TTC549 (cell line): Measurements from ENCODE around the gene MEIS2.

Source experiments
- FAIRE-seq: peaks from 2 replicates; lab custom pipeline; 2012; peaks lifted over from hg19 to GRCh38; lab: Jason Lieb, UNC

Gene MEIS2

GRCh38 chr15:37100109-37100965 is at the start of gene MEIS2:
Gene MEIS2, minus strand, starts transcription at chr15:37100549. Its CDS starts 1,083 bp downstream, at chr15:37099466.
- FAIRE-seq = no peak

- no peak for FAIRE-seq
Measured at GRCh38 chr15:37149146-37149545, 48.8 kb upstream of the MEIS2 start.

GRCh38 chr15:37148714-37149113 is 48.4 kb upstream of the MEIS2 start:
- FAIRE-seq = no peak

- FAIRE-seq = no peak
Measured at GRCh38 chr15:37143351-37143750, 43.0 kb upstream of the MEIS2 start.

- no peak for FAIRE-seq
Measured at GRCh38 chr15:37142371-37142770, 42.0 kb upstream of the MEIS2 start.

GRCh38 chr15:37140531-37141058 is 40.2 kb upstream of the MEIS2 start:
- no peak for FAIRE-seq

GRCh38 chr15:37138591-37139215 is 38.4 kb upstream of the MEIS2 start:
- no peak for FAIRE-seq

GRCh38 chr15:37137221-37137620 is 36.9 kb upstream of the MEIS2 start:
- FAIRE-seq = no peak

GRCh38 chr15:37136666-37137065 is 36.3 kb upstream of the MEIS2 start:
- FAIRE-seq = peak; percentile 11

- FAIRE-seq = no peak
Measured at GRCh38 chr15:37135225-37135624, 34.9 kb upstream of the MEIS2 start.

- peak; percentile 68 for FAIRE-seq
Measured at GRCh38 chr15:37134699-37135131, 34.4 kb upstream of the MEIS2 start.

- FAIRE-seq = no peak
Measured at GRCh38 chr15:37134244-37134643, 33.9 kb upstream of the MEIS2 start.

- peak; percentile 95 for FAIRE-seq
Measured at GRCh38 chr15:37133602-37134001, 33.3 kb upstream of the MEIS2 start.

GRCh38 chr15:37132826-37133417 is 32.6 kb upstream of the MEIS2 start:
- FAIRE-seq = peak; percentile 39

GRCh38 chr15:37131621-37132020 is 31.3 kb upstream of the MEIS2 start:
- FAIRE-seq = peak; percentile 55

- no peak for FAIRE-seq
Measured at GRCh38 chr15:37130356-37130755, 30.0 kb upstream of the MEIS2 start.

GRCh38 chr15:37125143-37125542 is 24.8 kb upstream of the MEIS2 start:
- FAIRE-seq = peak; percentile 80

GRCh38 chr15:37124331-37124730 is 24.0 kb upstream of the MEIS2 start:
- no peak for FAIRE-seq

GRCh38 chr15:37122703-37123102 is 22.4 kb upstream of the MEIS2 start:
- FAIRE-seq = no peak

GRCh38 chr15:37121492-37121891 is 21.1 kb upstream of the MEIS2 start:
- no peak for FAIRE-seq

GRCh38 chr15:37117030-37117429 is 16.7 kb upstream of the MEIS2 start:
- FAIRE-seq = no peak

- no peak for FAIRE-seq
Measured at GRCh38 chr15:37115538-37115937, 15.2 kb upstream of the MEIS2 start.
